ENCODE results near the gene FOXO6.

GRCh38 chr1:41348394-41348793 lies 12.8 kb upstream of the FOXO6 start:
- TF ChIP-seq HDGF (IDR thresholded peaks at IDR 0.05) (no peak), BRCA1 (IDR thresholded peaks at IDR 0.05) (no peak), BRCA1 (CRISPR knock-in tag; IDR thresholded peaks at IDR 0.05) (no peak), FOXP4 (CRISPR knock-in tag; IDR thresholded peaks at IDR 0.05; ENCODE audit: borderline replicate concordance) (no peak), ZNF830 (CRISPR knock-in tag; IDR thresholded peaks at IDR 0.05) (no peak), E2F1 (CRISPR knock-in tag; IDR thresholded peaks at IDR 0.05) (no peak), RAD21 (CRISPR knock-in tag; conservative IDR thresholded peaks at IDR 0.05 in 1 of 2, IDR thresholded peaks at IDR 0.05 in 1 of 2) (no peak), CTCF (IDR thresholded peaks at IDR 0.05 in 2 of 3, conservative IDR thresholded peaks at IDR 0.05 in 1 of 3; ENCODE audit: insufficient read depth in 2 of 3, low read depth in 1 of 3, low read length in 3 of 3) (no peak), POLR2AphosphoS5 (IDR thresholded peaks at IDR 0.05; ENCODE audit: control insufficient read depth, insufficient read depth, low read depth, low read length) (no peak), HNRNPUL1 (IDR thresholded peaks at IDR 0.05; ENCODE audit: low read length) (no peak), PHF8 (IDR thresholded peaks at IDR 0.05; ENCODE audit: borderline replicate concordance, low read length) (no peak)

All from K562 (cell line).